ENCODE results near the gene TBC1D5. TPM values are rescaled to one million over a fixed set of nuclear protein-coding genes. Genes with fewer than 3 reads are reported as not detected.

The TBC1D5 gene
- total RNA-seq, 4 donors from 2014 or later, result 21.3 to 86.4 (median 48.1) TPM

DNA sequence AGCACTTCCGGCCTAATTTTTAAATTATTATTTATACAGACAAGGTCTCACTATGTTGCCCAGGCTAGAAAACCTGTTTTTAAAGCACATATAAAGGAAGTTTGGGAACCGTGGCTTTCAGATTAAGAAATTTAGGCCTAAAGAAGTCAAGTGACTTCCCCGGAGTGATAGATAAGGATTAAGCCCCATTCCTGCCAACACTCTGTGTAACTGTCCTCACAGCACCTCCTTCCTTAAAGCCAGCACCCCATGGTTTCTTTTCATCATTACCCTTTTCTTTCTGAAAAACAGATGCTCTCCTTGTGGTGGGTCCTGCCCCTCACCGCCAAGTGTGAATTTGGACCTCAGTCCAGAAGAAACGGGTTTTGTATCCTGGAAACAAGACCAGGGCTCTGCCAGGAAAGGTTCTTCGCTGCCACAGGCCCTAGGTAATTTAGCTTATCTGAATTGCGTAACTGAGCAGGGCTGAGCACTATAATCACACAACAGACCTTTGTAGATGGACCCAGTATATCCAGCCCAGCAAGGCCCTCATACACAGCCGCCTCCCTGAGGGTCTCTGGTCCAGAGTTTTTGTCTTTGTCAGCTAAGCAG, 626.3 kb downstream of the TBC1D5 start:
- H3K27ac ChIP-seq, result no peak overlapping the region
- H3K4me1 ChIP-seq, result no peaks in the 10 kb centered on the region
- intact Hi-C loops (cut with DNase I; ENCODE audit: low total_unique reads), result no loop called here
- WGBS, 2 donors (ENCODE audit: low coverage in 1 of 2), result 76 to 86% methylated on average over 6 to 8 of the region's 8 CpGs
- H3K27me3 ChIP-seq, result no peaks in the 10 kb centered on the region
- in situ Hi-C loops (cut with MboI; ENCODE audit: low pct_ligation_motif_present in 1 of 4, low pct_unique_long_range_greater_than_20kb in 1 of 4, low sequenced_read_pairs in 3 of 4), result no loop called here
- TF ChIP-seq, protein P1, sequence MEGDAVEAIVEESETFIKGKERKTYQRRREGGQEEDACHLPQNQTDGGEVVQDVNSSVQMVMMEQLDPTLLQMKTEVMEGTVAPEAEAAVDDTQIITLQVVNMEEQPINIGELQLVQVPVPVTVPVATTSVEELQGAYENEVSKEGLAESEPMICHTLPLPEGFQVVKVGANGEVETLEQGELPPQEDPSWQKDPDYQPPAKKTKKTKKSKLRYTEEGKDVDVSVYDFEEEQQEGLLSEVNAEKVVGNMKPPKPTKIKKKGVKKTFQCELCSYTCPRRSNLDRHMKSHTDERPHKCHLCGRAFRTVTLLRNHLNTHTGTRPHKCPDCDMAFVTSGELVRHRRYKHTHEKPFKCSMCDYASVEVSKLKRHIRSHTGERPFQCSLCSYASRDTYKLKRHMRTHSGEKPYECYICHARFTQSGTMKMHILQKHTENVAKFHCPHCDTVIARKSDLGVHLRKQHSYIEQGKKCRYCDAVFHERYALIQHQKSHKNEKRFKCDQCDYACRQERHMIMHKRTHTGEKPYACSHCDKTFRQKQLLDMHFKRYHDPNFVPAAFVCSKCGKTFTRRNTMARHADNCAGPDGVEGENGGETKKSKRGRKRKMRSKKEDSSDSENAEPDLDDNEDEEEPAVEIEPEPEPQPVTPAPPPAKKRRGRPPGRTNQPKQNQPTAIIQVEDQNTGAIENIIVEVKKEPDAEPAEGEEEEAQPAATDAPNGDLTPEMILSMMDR (IDR thresholded peaks at IDR 0.05), result no peak
- TF ChIP-seq POLR2A (IDR thresholded peaks at IDR 0.05) (no peak), EP300 (IDR thresholded peaks at IDR 0.05; ENCODE audit: low read depth) (no peak), POLR2AphosphoS5 (IDR thresholded peaks at IDR 0.05) (no peak)
- H3K9me3 ChIP-seq, result no peaks in the 10 kb centered on the region
- H3K36me3 ChIP-seq, result no peaks in the 10 kb centered on the region
- DNase-seq, result no peak
- H3K4me3 ChIP-seq, result no peak overlapping the region

DNA sequence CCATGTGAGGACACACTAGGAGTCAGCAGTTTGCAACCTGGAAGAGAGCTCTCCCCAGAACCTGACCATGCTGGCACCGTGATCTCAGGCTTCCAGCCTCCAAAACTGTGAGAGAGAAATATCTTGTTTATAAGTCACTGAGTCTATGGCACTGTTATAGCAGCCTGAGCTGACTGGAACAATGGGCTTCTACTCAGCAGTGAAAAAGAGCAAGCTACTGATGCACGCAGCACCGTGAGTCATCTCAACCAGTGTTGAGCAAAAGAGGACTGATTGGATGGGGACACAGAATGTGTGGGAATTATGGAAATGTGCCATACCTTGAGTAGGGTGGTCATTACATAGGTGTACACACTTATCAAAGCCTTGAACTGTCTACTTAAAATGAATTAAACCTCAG, 627.2 kb downstream of the TBC1D5 start:
- no peaks in the 10 kb centered on the region for H3K9me3 ChIP-seq
- 96 to 100% methylated on average over 2 to 3 of the region's 3 CpGs for WGBS, 2 donors (ENCODE audit: low coverage in 1 of 2)
- intact Hi-C loops (cut with DNase I; ENCODE audit: low total_unique reads), result no loop called here

DNA sequence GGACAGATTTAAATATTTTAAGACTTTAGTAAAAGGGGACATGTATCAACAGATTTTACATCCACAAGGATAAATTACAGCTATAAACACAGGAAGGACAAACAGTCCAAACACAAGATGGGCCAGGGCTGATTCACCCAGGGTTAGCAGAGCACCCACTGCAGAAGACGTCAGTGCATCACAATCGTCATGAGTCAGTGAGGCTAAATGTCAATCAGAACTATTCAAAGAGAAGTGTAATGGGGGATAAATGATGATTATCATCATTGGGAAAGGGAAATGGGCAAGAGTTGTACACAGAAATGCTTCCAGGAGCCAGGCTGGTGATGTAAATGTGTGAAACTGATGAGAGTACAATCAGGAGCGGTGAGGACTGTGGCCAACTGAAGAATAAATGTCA, 630.8 kb downstream of the TBC1D5 start:
- 76 to 77% methylated on average over 3 of the region's 3 CpGs for WGBS, 2 donors (ENCODE audit: low coverage in 1 of 2)
- no peak for DNase-seq
- intact Hi-C loops (cut with DNase I; ENCODE audit: low total_unique reads) (no loop called here), in situ Hi-C loops (cut with MboI; ENCODE audit: low pct_ligation_motif_present in 1 of 4, low pct_unique_long_range_greater_than_20kb in 1 of 4, low sequenced_read_pairs in 3 of 4) (no loop called here)
- Histone ChIP-seq H3K4me1 (no peaks in the 10 kb centered on the region), H3K4me3 (no peak overlapping the region), H3K27ac (no peak overlapping the region), H3K9me3 (no peaks in the 10 kb centered on the region), H3K27me3 (no peaks in the 10 kb centered on the region), H3K36me3 (no peaks in the 10 kb centered on the region)
- no peak for TF ChIP-seq POLR2A (IDR thresholded peaks at IDR 0.05)
- no peak for TF ChIP-seq EP300 (IDR thresholded peaks at IDR 0.05; ENCODE audit: low read depth)
- TF ChIP-seq, protein P1 (IDR thresholded peaks at IDR 0.05), result no peak
- TF ChIP-seq POLR2AphosphoS5 (IDR thresholded peaks at IDR 0.05), result no peak

More for the DNA sequence above, 627.2 kb downstream of the TBC1D5 start:
- in situ Hi-C loops (cut with MboI; ENCODE audit: low pct_ligation_motif_present in 1 of 4, low pct_unique_long_range_greater_than_20kb in 1 of 4, low sequenced_read_pairs in 3 of 4), result no loop called here
- TF ChIP-seq EP300 (IDR thresholded peaks at IDR 0.05; ENCODE audit: low read depth) (no peak), POLR2A (IDR thresholded peaks at IDR 0.05) (no peak)
- DNase-seq, result no peak
- H3K27ac ChIP-seq, result no peak overlapping the region
- H3K4me3 ChIP-seq, result no peak overlapping the region
- H3K4me1 ChIP-seq, result no peaks in the 10 kb centered on the region
- no peaks in the 10 kb centered on the region for H3K27me3 ChIP-seq
- H3K36me3 ChIP-seq, result no peaks in the 10 kb centered on the region

DNA sequence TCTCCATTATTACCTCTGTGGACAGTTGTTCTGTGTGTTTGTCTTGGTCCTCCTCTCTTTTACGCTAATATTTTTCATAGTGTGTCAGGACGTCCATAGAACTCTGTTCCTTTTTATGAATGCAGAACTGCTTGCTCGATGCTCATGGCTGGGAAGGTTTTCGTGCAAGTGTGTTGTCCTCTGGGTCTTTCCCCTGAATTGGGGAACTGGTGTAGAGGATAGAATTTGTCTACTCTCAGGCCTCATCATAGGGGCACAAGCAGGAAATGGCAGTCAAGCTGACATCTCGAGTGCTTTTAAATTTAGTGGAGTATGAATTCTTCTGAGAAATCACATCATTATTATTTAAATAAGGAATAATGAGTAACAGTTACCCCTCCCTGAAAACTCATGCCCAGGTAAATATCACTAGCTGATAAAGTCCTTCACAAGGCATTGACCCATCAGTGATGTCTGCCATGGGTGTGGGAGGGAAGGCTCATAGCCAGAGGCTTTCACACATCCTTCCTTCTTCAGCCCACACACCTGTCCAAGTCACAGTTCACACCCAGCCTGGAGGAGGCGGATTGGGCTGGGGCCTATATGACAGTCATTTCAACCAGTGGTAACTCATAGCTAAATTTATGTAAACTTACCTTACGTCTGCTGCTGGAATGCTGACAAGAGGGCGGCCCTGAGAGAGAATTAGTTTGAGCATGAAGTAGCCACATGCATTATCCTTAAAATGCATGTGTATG, 631.6 kb downstream of the TBC1D5 start:
- Histone ChIP-seq H3K9me3 (no peaks in the 10 kb centered on the region), H3K27ac (no peak overlapping the region), H3K36me3 (no peaks in the 10 kb centered on the region), H3K4me1 (no peaks in the 10 kb centered on the region), H3K27me3 (no peaks in the 10 kb centered on the region), H3K4me3 (no peak overlapping the region)
- intact Hi-C loops (cut with DNase I; ENCODE audit: low total_unique reads), result no loop called here
- 64 to 100% methylated on average over 1 to 8 of the region's 8 CpGs for WGBS, 2 donors (ENCODE audit: low coverage in 1 of 2)
- DNase-seq, result no peak
- in situ Hi-C loops (cut with MboI; ENCODE audit: low pct_ligation_motif_present in 1 of 4, low pct_unique_long_range_greater_than_20kb in 1 of 4, low sequenced_read_pairs in 3 of 4), result no loop called here
- TF ChIP-seq POLR2A (IDR thresholded peaks at IDR 0.05), result no peak
- TF ChIP-seq EP300 (IDR thresholded peaks at IDR 0.05; ENCODE audit: low read depth), result no peak
- TF ChIP-seq, protein P1 (IDR thresholded peaks at IDR 0.05), result no peak
- TF ChIP-seq POLR2AphosphoS5 (IDR thresholded peaks at IDR 0.05), result no peak

Small RNAs within 50 kb of the gene (small RNA-seq; reads per million reads assigned to genes)
- gene AC104451.1 (0 reads per million in 4 donors), gene RNU7-10P (0 to 0.55 (median 0) reads per million in 4 donors)
